LNCaP clone FGC (cell line): ENCODE data around the gene NT5M.

Source experiments
- DNase-seq: peaks from one replicate; pipeline ENCODE4 v3.0.0-alpha.2; 2011; ENCODE audit warnings: low read depth
- H3K4me3 ChIP-seq: 2 replicates; pipeline ENCODE4 v1.5.1; 2011; ENCODE audit warnings: mild to moderate bottlenecking, low read depth, low read length, control low read depth
- TF ChIP-seq, protein P1 (sequence below): IDR thresholded peaks from 2 replicates; pipeline ENCODE4 v1.5.1; 2012; ENCODE audit warnings: mild to moderate bottlenecking; ENCODE audit not compliant: control insufficient read depth, insufficient read depth; ENCODE audit errors: extremely low read depth

NT5M gene

DNA sequence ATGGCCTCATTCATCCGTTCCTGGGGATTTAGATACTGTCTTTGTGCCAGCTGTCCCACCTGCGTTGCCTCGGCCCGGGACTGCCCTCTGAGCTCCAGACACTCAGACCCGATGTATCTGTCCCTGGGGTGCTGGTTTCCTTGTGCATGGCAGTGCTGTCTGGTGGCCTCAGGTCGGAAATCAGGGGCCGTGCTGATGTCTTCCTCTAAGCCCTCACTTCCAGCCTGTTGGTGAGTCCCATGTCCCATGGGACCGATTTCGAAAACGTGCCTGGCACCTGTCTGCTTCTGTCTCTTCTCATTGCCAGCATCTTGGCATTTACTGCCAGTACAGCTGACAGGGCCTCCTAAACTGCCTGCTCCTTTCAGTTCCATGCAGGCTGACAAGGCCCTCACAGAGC lies 22.1 kb downstream of the NT5M start:
- H3K4me3 ChIP-seq: no peak overlapping the region
- TF ChIP-seq, protein P1, sequence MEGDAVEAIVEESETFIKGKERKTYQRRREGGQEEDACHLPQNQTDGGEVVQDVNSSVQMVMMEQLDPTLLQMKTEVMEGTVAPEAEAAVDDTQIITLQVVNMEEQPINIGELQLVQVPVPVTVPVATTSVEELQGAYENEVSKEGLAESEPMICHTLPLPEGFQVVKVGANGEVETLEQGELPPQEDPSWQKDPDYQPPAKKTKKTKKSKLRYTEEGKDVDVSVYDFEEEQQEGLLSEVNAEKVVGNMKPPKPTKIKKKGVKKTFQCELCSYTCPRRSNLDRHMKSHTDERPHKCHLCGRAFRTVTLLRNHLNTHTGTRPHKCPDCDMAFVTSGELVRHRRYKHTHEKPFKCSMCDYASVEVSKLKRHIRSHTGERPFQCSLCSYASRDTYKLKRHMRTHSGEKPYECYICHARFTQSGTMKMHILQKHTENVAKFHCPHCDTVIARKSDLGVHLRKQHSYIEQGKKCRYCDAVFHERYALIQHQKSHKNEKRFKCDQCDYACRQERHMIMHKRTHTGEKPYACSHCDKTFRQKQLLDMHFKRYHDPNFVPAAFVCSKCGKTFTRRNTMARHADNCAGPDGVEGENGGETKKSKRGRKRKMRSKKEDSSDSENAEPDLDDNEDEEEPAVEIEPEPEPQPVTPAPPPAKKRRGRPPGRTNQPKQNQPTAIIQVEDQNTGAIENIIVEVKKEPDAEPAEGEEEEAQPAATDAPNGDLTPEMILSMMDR: no peak
- DNase-seq: no peak

DNA sequence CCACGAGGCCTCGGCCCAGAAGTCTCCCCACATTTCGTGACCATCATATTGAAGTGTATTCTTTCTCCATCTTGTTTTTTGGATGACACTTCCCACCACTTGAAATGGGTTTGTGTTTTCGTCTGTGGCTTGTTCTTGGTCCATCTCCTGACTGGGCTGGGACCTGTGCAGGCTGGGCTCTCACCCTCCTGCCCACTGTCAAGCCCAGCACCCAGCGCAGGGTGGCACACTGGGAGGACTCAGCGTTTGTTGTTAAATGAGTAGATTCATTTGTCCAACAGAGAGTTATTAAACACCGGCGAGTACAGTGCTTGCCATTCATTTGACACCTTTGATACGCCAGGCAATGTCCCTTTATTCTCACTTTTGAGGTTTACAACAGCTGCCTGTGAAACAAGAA lies 22.6 kb downstream of the NT5M start:
- no peak overlapping the region for H3K4me3 ChIP-seq
- TF ChIP-seq, protein P1: no peak
- no peak for DNase-seq

DNA sequence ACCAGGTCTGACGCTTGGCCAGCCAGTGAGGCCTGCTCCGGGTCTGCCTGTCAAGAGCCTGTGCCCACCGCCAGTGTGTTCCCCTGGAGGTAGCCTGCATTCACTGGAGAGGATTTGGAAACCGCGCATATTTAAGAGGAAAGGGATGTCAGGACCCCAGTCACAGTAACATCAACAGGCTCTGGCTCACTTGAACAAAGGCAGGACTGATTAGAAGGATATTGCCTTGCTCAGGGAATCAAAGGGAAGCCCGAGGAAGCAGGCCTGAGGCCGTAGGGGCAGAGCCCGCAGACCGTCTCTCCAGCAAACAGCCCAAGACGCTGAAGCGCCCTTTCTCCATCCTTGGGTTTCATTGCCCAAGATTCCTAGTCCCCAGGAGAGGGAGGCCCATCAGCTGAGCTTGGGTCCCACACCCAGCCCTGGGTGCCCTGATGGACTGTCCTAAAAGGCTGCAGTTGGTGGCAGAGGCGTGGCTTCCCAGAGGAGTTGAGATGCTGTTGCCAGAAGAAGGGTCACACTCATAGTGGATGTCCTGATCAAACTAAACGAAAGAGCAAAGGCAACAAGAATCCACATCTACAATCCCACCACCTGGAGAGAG lies 23.2 kb downstream of the NT5M start:
- TF ChIP-seq, protein P1: no peak
- no peak overlapping the region for H3K4me3 ChIP-seq
- no peak for DNase-seq

DNA sequence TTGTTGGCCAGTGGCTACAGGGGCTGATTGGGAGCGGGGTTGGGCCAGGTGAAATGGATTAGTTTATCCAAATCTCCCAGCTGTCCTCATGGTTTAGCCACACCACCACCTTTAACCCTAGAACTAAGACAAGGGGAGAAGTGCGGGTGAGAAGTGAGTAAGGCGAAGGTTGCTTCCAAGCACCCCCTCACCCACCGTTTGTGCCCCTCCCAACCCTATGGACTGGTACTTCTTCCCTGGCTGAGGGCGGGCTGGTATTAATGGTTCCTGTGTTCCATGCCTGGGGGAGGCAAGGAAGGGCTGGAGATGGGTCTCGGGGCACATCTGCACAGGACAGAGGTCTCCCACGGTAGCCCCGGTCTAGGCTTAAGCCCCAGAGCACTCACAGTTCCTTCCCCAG lies 25.1 kb downstream of the NT5M start:
- DNase-seq: no peak
- TF ChIP-seq, protein P1: no peak
- H3K4me3 ChIP-seq: no peak overlapping the region

DNA sequence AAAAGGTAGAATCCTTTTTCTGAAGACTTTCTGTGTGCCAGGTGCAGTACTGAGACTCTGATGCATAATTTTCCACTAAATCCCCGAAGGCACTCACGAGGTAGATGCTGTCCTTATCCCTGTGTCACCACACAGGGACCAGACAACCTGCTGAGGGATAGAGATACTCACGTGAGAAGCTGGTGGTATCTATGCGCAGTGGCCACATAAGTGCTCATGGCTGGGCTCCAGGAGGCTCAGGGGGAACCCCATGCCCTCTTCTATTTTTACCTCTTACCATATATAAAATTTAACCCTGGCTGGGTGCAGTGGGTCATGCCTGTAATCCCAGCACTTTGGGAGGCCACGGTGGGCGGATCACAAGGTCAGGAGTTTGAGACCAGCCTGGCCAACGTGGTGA lies 38.3 kb downstream of the NT5M start:
- H3K4me3 ChIP-seq: no peak overlapping the region
- no peak for DNase-seq
- TF ChIP-seq, protein P1: no peak

DNA sequence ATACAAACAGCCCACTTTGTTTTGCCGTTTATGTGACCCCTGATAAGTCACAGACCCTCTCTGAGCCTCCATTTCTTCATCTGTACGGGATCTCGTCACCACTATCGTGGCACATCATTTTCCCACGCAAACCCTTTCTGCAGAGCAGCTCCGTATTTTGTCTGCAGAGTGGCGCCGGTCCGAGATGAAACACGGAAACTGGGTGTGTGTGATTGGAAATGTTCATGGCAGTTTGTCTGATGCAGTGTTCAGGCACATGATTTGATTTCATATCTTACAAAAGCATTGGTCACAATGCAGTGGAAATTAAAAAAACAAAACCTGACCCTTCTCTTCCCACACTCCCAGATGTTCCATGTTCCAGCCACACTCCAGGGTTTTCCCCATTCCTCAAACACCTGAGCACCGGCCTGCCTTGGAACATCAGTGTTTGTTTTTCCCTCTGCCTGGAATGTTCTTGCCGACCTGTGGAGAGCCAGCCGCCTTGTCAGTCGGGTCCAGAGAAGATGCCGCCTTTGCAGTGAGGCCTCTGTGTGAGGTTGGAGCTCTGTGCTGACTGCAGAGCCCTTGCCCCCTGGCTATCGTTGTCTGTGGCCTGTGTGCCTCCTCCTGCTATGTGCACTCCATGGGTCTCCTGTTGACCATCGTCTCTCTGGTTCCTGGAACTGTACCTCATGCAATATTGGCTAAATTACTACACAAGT lies 39.2 kb downstream of the NT5M start:
- DNase-seq: no peak
- TF ChIP-seq, protein P1: no peak
- no peak overlapping the region for H3K4me3 ChIP-seq

DNA sequence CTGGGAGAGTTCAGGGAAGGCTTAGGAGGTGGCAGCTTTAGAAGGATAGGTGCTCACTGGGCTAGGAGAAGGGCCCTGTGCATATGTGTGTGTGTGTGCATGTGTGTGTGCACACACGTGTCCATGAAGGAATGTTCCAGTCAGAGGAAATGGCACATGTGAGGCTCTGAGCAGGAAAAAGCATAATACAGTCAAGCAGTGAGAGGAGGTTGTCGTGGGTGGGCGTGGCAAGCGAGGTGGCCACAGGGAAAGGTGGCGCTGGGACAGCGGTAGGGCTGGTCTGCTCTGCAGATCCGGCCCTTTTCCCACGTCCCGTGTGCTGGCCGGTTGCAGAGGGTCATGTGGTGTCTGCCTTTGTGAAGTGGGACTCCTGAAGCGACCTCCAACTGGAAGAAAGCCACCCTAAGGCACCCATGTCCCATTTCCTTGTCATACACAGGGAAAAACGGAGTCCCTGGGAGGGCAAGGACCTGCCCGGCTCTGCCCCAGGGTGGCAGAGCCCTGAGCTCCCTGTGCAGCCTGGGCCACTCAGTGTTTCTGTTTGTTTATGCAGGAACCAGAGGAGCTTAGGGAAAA lies 40.1 kb downstream of the NT5M start:
- TF ChIP-seq, protein P1: no peak
- H3K4me3 ChIP-seq: no peak overlapping the region
- DNase-seq: no peak
